22Rv1 (cell line): ENCODE measurements around the gene PSAT1.

Experiments used
- CTCF ChIP-seq: fragments of 450-650 bp; IDR thresholded peaks from 2 replicates; pipeline ENCODE4 v1.5.1; 2017; ENCODE audit warnings: mild to moderate bottlenecking
- ZFX ChIP-seq: fragments of 450-650 bp; IDR thresholded peaks from 2 replicates; pipeline ENCODE4 v1.6.1; 2017; ENCODE audit warnings: antibody characterized with exemption, borderline replicate concordance

GRCh38 chr9:78363221-78363620 lies 66.3 kb downstream of the PSAT1 start:
- TF ChIP-seq CTCF, result no peak
- no peak for TF ChIP-seq ZFX
